Keratinocyte (primary cell): ENCODE data around the gene DACH1. TPM values are rescaled to one million over a fixed set of nuclear protein-coding genes. Genes with fewer than 3 reads are reported as not detected.

Experiments
- DNase-seq: peaks from one replicate; pipeline ENCODE4 v3.0.0-alpha.2; 2011; ENCODE audit warnings: low read depth, missing footprints, low spot score
- FAIRE-seq: peaks from 2 replicates; lab custom pipeline; 2011; peaks lifted over from hg19 to GRCh38; lab: Jason Lieb, UNC
- H2AFZ ChIP-seq: 2 replicates; pipeline ENCODE4 v1.6.0; 2012; ENCODE audit warnings: low read length, control low read depth, inconsistent platforms; ENCODE audit not compliant: control insufficient read depth
- H3K27ac ChIP-seq: 2 replicates; pipeline ENCODE4 v1.5.1; 2011; ENCODE audit warnings: low read length; ENCODE audit not compliant: control insufficient read depth, insufficient read depth
- H3K27me3 ChIP-seq: 3 replicates; pipeline ENCODE4 v1.6.0; 2011; ENCODE audit warnings: low read length; ENCODE audit not compliant: control insufficient read depth, insufficient read depth; ENCODE audit errors: extremely low read depth
- H3K36me3 ChIP-seq, 2 experiments: 2 replicates in 1 of 2; 3 replicates in 1 of 2; pipeline ENCODE4 v1.5.1; 2011; ENCODE audit warnings: low read length in 2 of 2, mild to moderate bottlenecking in 1 of 2; ENCODE audit not compliant: control insufficient read depth in 2 of 2, insufficient read depth in 2 of 2; ENCODE audit errors: extremely low read depth in 1 of 2
- H3K4me1 ChIP-seq: 3 replicates; pipeline ENCODE4 v1.5.1; 2011; ENCODE audit warnings: low read length; ENCODE audit not compliant: control insufficient read depth, insufficient read depth; ENCODE audit errors: extremely low read depth
- H3K4me2 ChIP-seq: 3 replicates; pipeline ENCODE4 v1.6.0; 2011; ENCODE audit warnings: low read depth, low read length; ENCODE audit not compliant: control insufficient read depth, insufficient read depth; ENCODE audit errors: extremely low read depth
- H3K4me3 ChIP-seq, 3 experiments: fragments of 200-600 bp in 1 of 3; sonication (generic) in 1 of 3; 2 replicates in 2 of 3; 3 replicates in 1 of 3; pipeline ENCODE4 v1.5.1; 2011 to 2016; ENCODE audit warnings: low read length in 3 of 3, mild to moderate bottlenecking in 3 of 3, control low read depth in 2 of 3, inconsistent platforms in 1 of 3, low read depth in 1 of 3, mixed read lengths in 1 of 3, mixed run types in 1 of 3, moderate library complexity in 1 of 3; ENCODE audit not compliant: control insufficient read depth in 2 of 3, insufficient read depth in 2 of 3; ENCODE audit errors: extremely low read depth in 1 of 3
- H3K79me2 ChIP-seq: 2 replicates; pipeline ENCODE4 v1.6.0; 2012; ENCODE audit warnings: low read length; ENCODE audit not compliant: control insufficient read depth, insufficient read depth
- H3K9ac ChIP-seq: 3 replicates; pipeline ENCODE4 v1.6.0; 2011; ENCODE audit warnings: low read length; ENCODE audit not compliant: control insufficient read depth, insufficient read depth; ENCODE audit errors: extremely low read depth
- H3K9me1 ChIP-seq: 3 replicates; pipeline ENCODE4 v1.6.0; 2011; ENCODE audit warnings: low read length; ENCODE audit not compliant: control insufficient read depth, insufficient read depth; ENCODE audit errors: extremely low read depth
- H3K9me3 ChIP-seq: 2 replicates; pipeline ENCODE4 v1.5.1; 2012; ENCODE audit warnings: low read depth, low read length; ENCODE audit not compliant: control insufficient read depth
- H4K20me1 ChIP-seq: 3 replicates; pipeline ENCODE4 v1.6.0; 2011; ENCODE audit warnings: low read length; ENCODE audit not compliant: control insufficient read depth, insufficient read depth; ENCODE audit errors: extremely low read depth
- CTCF ChIP-seq, 3 experiments: IDR thresholded peaks in 1 of 3; conservative IDR thresholded peaks in 1 of 3; optimal IDR thresholded peaks in 1 of 3; 2 replicates in 2 of 3; 3 replicates in 1 of 3; pipeline versions ENCODE3 to v1.5.1; 2011; ENCODE audit warnings: low read length in 3 of 3, mild to moderate bottlenecking in 3 of 3, moderate library complexity in 2 of 3, control low read depth in 1 of 3, inconsistent platforms in 1 of 3; ENCODE audit not compliant: insufficient read depth in 2 of 3; ENCODE audit errors: extremely low read depth in 1 of 3
- EZH2 ChIP-seq: IDR thresholded peaks from one replicate; pipeline ENCODE4 v1.6.1; 2012; ENCODE audit warnings: inconsistent platforms, mild to moderate bottlenecking, low read length, moderate library complexity
- dilution Hi-C: fragments of 300-500 bp; cut with MboI; formaldehyde crosslinking; loops from one replicate; pipeline ENCODE4 v1.7.0; 2020; ENCODE audit warnings: low sequenced_read_pairs; ENCODE audit not compliant: extremely low pct_ligation_motif_present
- polyA plus RNA-seq, 5 experiments: library from polyadenylated mRNA; depleted of rRNA in 3 of 5; stranded (reverse) in 3 of 5; stranded (forward) in 1 of 5; unstranded in 1 of 5; fragments of >200 nt; gene quantifications; 1 replicate in 1 of 5; 2 replicates in 3 of 5; 3 replicates in 1 of 5; pipeline versions ENCODE4 v1.2.1 to v1.2.3, GENCODE V29; 2011 to 2012; ENCODE audit warnings: missing spikeins in 2 of 5, low read depth in 1 of 5, low replicate concordance in 1 of 5

Gene DACH1
- polyA plus RNA-seq, 1 donor (not counting 4 experiments of a cell fraction or from before 2014, with no cell fraction given): not detected

DNA sequence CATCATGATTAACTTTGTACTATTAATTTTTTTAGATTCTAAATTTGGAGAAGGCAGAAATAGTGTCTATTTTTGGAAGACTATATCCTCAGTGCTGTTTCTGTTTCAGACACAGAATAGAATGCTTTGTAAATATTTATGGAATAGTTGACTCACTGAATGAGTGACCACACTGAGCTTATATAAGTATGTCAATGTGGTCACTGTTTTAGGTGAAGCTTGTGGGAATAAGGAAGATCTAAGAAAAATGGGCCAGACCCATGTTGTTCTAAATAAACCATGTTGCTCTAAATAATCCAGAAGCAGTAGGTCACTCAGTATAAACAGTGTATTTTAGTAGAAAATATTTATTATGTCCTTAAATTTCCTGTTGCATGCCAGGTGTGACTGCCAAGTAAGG is 45.5 kb upstream of the DACH1 start:
- DNase-seq (no peak), FAIRE-seq (no peak)
- no peaks in the 10 kb centered on the region for H3K79me2 ChIP-seq
- no peak overlapping the region for H2AFZ ChIP-seq
- H3K9me1 ChIP-seq: no peaks in the 10 kb centered on the region
- H3K4me1 ChIP-seq: no peaks in the 10 kb centered on the region
- TF ChIP-seq EZH2: no peak
- no peak for TF ChIP-seq CTCF (optimal IDR thresholded peaks at IDR 0.05 in 1 of 3, IDR thresholded peaks at IDR 0.05 in 1 of 3, conservative IDR thresholded peaks at IDR 0.05 in 1 of 3; ENCODE audit: extremely low read depth in 1 of 3, insufficient read depth in 2 of 3, low read length in 3 of 3)
- no peaks in the 10 kb centered on the region for H3K36me3 ChIP-seq
- no peak overlapping the region for H3K27ac ChIP-seq
- H4K20me1 ChIP-seq: no peaks in the 10 kb centered on the region
- no peaks in the 10 kb centered on the region for H3K27me3 ChIP-seq
- no peak overlapping the region for H3K4me3 ChIP-seq
- dilution Hi-C loops: no loop called here
- no peaks in the 10 kb centered on the region for H3K9me3 ChIP-seq
- no peak overlapping the region for H3K9ac ChIP-seq
- H3K4me2 ChIP-seq: no peak overlapping the region

- H3K27ac ChIP-seq: no peak overlapping the region
- no peaks in the 10 kb centered on the region for H3K4me1 ChIP-seq
- dilution Hi-C loops: no loop called here
- H3K9ac ChIP-seq: no peak overlapping the region
- no peak overlapping the region for H2AFZ ChIP-seq
- no peaks in the 10 kb centered on the region for H3K27me3 ChIP-seq
- no peaks in the 10 kb centered on the region for H3K9me1 ChIP-seq
- no peaks in the 10 kb centered on the region for H3K79me2 ChIP-seq
- no peak for TF ChIP-seq CTCF (optimal IDR thresholded peaks at IDR 0.05 in 1 of 3, IDR thresholded peaks at IDR 0.05 in 1 of 3, conservative IDR thresholded peaks at IDR 0.05 in 1 of 3; ENCODE audit: extremely low read depth in 1 of 3, insufficient read depth in 2 of 3, low read length in 3 of 3)
- no peak for TF ChIP-seq EZH2
- H4K20me1 ChIP-seq: no peaks in the 10 kb centered on the region
- no peak overlapping the region for H3K4me2 ChIP-seq
- H3K4me3 ChIP-seq: no peak overlapping the region
- no peaks in the 10 kb centered on the region for H3K9me3 ChIP-seq
- DNase-seq (no peak), FAIRE-seq (no peak)
- no peaks in the 10 kb centered on the region for H3K36me3 ChIP-seq
Measured at GRCh38 chr13:71906448-71906847, 39.4 kb upstream of the DACH1 start.
